GM19193 (cell line): ENCODE results near the gene CD2AP.

Experiments
- POLR2A ChIP-seq: IDR thresholded peaks from 4 replicates; pipeline ENCODE4 v1.6.1; 2011; ENCODE audit not compliant: insufficient read depth, insufficient read length; ENCODE audit errors: extremely low read depth

CD2AP gene

DNA sequence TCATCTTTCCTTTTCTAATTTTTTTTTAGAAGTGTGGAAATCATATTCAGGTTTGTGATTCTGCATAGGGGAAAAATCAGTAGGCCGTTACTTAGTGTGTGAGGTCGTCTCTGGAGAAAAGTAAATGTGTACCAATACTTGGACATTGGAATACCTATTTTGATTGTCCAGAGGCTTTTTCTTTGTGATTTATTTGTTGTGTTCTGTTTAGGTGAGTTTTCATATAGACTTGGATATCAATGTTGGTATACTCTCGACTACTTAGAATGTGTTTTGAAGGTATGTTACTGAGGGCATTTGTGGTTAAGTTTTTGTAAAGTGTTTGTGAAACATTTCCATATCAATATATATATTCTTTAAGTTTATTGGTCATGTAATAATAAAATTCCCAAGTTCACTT, 2.3 kb downstream of the CD2AP start:
- no peak for TF ChIP-seq POLR2A

DNA sequence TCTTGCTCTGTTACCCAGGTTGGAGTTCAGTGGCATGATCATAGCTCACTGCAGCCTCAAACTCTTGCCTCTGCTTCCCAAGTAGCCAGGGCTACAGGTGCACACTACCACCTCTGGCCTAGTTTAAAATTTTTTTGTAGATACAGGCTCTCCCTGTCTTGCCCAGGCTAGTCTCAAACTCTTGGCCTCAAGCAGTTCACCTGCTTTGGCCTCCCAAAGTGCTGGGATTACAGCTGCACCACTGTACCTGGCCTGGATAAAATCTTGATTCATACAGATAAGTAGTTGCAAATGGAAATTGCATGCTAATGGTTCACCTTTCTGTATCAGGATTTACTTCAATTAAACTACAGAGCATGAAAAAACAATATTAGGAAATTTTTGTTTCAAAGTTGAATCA, 4.2 kb downstream of the CD2AP start:
- no peak for TF ChIP-seq POLR2A

DNA sequence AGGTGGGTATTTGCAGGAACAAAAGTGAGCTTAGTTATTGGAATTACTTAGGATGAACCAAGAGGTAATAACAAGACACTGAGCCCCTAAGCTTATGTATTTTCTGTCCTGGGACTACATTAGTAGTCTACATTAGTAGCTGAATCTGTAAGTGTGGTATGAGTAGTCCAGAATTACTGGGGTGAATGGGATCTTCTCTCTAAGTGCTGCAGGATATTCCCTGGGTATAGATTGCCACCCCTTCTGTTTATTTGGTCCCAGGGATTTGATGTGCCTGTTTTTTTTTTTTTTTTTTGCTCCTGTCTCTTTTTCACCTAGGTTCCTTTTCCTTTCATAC, 5.9 kb downstream of the CD2AP start:
- no peak for TF ChIP-seq POLR2A

DNA sequence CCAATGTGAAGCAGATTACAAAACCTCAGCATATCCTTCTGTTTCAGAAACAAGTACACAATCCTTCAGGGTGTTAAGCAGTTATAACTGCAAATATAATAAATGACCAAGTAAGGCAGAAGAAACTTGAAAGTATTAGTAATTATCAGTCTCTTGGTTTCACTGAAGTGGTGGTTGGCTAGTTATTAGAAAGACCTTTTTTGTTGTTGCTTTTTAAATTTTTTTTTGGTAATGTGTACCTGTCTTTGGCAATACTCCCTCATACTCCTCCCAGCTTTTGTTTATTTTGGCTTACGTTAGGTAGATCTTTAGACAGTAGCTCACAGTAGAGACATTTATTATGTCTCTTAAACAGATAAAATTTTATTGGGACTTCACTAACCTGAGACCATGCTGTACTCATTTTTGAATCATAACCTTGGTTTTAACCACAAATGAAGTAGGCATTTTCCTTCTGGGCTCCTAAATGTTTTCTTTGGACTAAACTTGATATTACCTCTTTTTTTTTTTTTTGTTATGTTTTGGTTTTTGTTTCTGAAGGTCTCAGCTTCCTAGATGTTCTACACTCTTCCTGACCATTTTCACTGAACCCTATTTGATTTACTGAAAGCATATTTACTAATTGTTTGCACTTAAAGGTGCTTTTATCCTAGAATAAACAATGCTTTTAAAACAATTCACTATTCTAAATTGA, 6.4 kb downstream of the CD2AP start:
- TF ChIP-seq POLR2A = no peak

DNA sequence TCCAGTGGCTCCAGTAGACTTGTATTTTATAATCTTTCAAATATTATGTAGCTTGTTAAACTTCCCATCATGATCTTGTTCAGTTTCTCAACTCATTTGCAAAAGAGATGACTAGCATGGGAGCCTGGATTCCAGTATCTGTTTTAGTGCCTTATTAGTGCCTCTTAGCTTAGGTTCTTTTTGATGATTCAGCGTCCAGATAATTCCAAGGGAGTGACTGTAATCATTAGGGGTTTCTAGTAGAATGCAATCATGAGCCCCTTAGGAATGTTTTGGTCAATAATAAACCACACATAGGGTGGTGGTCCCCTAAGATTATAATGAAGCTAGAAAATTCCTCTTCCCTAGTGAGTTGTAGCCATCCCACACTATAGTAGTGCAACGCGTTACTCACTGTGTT, 7.0 kb downstream of the CD2AP start:
- no peak for TF ChIP-seq POLR2A

DNA sequence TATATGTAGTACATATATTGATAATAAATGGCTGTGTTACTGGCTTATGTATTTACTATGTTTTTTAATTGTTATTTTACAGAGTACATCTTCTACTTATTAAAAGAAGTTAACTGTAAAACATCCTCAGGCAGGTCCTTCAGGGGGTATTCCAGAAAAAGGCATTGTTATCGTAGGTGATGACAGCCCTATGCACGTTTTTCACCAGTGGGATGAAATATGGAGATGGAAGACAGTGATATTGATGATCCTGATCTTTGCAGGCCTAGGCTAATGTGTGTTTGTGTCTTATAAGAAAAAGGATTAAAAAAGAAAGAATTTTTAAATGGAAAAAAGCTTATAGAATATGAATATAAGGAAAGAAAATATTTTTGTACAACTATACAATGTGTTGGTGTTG, 7.5 kb downstream of the CD2AP start:
- no peak for TF ChIP-seq POLR2A

DNA sequence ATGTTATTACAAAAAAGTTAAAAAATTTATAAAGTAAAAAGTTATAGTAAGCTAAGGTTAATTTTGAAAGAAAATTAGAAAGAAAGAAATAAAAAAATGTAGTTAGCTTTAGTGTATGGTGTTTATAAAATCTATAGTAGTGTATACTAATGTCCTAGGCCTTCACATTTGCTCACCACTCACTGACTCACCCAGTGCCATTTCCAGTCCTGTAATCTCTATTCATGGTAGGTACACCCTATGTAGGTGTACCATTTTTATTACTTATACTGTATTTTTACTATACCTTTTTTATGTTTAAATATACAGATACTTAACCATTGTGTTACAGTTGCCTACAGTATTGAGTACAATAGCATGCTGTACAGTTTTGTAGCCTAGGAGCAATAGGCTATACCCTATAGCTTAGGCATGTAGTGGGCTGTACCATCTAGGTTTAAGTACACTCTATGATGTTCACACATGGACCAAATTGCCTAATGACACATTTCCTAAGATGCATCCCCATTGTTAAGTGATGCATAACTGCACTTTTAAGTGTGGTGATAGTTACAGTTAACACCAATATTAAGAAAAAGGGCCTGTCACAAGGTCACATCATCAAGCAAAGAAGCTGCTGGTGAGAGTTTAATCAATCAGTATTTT, 8.0 kb downstream of the CD2AP start:
- no peak for TF ChIP-seq POLR2A

DNA sequence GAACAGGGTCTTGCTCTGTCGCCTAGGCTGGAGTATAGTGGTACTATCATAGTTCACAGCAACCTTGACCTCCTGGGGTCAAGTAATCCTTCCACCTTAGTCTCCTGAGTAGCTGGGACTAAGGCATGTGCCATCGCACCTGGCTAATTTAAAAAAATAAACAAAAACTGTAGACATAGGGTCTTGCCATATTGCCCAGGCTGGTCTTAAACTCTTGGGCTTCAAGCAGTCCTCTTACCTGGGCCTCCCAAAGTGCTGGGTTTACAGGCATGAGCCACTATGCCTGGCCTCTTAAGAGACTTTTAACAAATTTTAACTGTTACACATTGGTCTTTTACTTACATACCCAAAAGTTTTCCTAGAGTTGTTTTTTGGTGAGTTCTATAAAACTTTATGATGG, 12.4 kb downstream of the CD2AP start:
- no peak for TF ChIP-seq POLR2A

DNA sequence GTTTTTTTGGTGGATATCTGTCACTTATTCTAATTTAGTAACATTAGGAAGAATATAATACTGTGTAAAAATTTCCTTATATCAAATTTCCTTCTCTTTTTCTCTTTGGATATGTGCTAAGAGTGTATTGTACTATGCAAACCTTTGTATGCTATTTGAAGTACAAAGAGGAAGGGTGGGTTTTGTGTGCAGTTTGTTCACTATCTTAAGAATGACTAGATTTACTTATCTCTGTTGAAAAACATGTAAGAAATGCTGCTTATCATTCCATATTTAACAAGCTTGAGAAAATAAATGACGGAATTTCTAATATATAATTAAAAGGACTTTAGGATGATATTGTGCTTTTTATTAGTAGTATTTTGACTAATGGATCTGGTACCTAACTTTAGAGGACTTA, 13.1 kb downstream of the CD2AP start:
- TF ChIP-seq POLR2A = no peak

DNA sequence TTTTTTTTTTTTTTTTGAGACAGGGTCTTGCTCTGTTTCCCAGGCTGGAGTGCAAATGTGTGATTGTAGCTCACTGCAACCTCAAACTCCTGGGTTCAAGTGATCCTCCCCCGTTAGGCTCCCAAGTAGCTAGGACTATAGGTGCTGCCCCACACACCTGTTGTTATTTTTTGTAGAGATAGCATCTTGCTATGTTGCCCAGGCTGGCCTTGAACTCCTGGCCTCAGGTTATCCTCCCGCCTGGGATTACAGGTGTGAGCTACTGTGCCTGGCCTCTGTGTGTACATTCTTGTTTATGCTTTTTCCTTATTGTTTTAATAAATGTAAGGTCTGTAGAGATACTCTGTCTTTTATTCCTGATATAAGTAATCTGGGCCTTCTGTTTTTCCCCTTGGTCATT, 14.8 kb downstream of the CD2AP start:
- no peak for TF ChIP-seq POLR2A

DNA sequence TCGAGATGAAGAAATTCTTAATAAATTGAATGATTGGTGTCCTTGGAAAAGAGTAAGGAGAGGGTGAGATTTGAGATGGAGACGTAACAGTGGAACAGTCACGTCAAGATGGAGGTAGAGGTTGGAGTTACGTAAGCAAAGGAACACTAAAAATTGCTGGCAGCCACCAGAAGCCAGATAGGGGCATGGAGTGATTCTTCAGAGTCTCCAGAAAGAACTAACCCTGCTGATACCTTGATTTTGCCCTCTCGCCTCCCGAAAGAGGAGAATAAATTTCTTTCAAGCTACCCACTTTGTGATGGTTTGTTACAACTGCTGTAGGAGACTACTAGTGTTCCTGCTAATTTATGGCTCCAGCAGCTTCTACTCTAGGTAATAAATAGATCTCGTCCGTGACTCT, 17.6 kb downstream of the CD2AP start:
- no peak for TF ChIP-seq POLR2A

DNA sequence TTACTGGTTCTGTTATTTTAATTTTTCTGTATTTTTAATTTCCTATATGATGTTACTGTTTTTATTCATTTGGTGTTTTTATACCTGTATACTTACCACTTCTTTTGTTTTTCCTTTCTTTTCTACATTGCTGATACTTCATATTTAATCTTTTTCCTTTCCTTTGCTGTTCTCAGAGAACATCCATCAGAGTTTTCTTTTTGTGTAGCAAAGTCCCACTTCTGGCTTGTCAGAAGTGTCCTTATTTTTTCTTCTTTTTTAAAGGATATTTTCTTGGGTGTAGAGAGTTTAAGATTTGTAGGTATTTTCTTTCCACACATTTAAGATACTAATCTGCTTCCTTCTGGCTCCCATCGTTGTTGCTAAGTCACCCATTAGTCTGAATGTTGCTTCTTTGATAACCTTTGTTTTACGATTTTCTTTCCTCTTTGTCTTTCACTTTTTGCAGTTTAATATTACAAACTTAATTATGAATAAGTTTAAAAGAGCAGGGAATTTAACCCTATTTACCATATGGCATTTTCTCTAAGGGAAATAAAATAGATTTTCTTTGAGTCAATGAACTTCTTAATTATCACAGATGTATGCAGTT, 18.5 kb downstream of the CD2AP start:
- no peak for TF ChIP-seq POLR2A

DNA sequence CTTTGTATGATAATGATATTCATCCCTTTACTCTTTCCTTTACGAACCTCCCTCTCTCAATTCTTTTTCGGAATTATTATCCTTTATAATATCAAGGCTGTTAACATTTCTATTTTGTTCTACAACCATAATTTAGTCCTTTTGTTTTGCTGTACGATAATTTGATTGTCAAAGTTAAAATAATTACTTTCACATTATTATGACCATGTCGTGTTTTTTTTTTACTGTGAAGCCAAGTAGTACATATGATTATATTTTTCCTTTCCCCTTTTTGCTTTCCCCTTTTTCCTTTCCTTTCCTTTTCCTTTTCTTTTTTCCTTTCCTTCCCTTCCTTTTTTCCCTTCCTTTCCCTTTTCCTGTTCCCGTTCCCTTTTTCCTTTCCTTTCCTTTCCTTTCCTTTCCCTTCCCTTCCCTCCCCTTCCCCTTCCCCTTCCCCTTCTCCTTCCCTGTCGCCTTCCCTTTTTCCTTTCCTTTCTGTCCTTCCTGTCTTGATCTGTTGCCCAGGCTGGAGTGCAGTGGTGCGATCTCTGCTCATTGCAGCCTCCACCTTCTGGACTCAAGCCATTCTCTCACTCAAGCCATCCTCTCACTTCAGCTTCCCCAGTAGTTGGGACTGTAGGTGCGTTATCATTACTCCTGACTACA, 19.5 kb downstream of the CD2AP start:
- no peak for TF ChIP-seq POLR2A

DNA sequence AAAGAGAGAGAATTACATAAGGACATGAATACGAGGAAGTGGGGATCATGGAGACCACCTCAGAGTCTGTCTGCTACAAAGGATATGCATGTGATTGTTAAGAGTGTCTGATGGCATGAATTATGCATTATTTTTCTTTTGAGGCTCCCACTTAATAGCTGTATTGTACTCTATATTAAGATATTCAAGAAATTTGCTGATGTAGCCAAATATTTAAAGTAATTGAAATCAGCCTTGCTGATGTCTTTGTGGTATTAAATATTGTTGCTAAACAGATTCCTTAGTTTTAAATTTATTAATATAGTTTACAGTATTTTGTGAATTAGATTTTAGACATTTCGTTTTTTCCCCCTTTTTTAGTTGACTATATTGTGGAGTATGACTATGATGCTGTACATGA, 25.3 kb downstream of the CD2AP start:
- no peak for TF ChIP-seq POLR2A

DNA sequence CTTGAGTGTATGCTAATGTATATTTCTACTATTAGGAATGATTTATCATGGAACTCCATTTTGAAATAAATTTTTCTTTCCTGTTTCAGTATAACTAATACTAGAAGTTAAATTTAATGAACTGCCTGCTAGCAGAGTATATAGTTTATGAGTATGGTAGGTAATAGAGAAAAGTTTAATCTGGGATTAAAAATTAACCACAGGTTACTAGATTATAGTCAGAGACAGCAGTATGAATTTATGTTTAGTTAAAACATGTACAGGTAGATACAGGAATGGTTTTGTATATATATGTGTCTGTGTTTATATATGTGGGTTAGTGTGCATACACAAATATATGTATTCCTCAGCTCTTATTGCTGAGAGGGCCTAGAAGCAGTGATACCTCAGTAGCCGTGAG, 32.3 kb downstream of the CD2AP start:
- TF ChIP-seq POLR2A = no peak

DNA sequence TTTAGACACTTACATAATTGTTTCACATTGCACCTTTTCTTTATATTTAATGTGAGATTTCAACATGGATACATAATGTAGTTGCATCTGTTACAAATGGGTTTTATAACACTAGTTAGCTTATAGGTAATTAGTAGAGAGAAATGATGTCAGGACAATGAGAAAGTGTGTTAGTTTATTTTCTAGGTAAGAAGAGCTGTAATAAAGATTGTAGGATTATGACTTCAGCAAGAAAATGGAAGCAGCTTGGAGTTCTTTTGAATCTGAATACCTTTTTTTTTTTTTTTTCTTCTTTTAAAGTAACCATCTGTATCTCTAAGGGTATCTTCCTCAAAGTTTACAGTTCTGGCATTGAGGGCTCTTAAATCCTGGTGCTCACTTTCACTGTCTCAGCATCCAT, 35.3 kb downstream of the CD2AP start:
- no peak for TF ChIP-seq POLR2A
